Karpas-422 (cell line): Measurements from ENCODE around the gene SUGCT. TPM values are rescaled to one million over a fixed set of nuclear protein-coding genes. Genes with fewer than 3 reads are reported as not detected.

Experiments
- DNase-seq: peaks from one replicate; pipeline ENCODE4 v3.0.0-alpha.2; 2015
- H2AFZ ChIP-seq: fragments of 200-600 bp; sonication (generic); 2 replicates; pipeline ENCODE4 v1.6.1; 2014; ENCODE audit warnings: antibody characterized with exemption, low read length, mixed read lengths
- H3K27ac ChIP-seq: fragments of 200-600 bp; sonication (generic); 2 replicates; pipeline ENCODE4 v1.5.1; 2014; ENCODE audit warnings: mild to moderate bottlenecking, low read length, moderate library complexity
- H3K27me3 ChIP-seq: fragments of 200-600 bp; sonication (generic); 2 replicates; pipeline ENCODE4 v1.6.1; 2014; ENCODE audit warnings: low read length, mixed read lengths
- H3K36me3 ChIP-seq: fragments of 200-600 bp; sonication (generic); 2 replicates; pipeline ENCODE4 v1.6.1; 2014; ENCODE audit warnings: low read length, mixed read lengths; ENCODE audit not compliant: insufficient read depth
- H3K4me1 ChIP-seq: fragments of 200-600 bp; sonication (generic); 2 replicates; pipeline ENCODE4 v1.6.1; 2014; ENCODE audit warnings: mild to moderate bottlenecking, low read length, mixed read lengths
- H3K4me2 ChIP-seq: fragments of 200-600 bp; sonication (generic); 2 replicates; pipeline ENCODE4 v1.6.1; 2014; ENCODE audit warnings: low read length, low read depth, mild to moderate bottlenecking; ENCODE audit not compliant: poor library complexity, severe bottlenecking
- H3K4me3 ChIP-seq: fragments of 200-600 bp; sonication (generic); 2 replicates; pipeline ENCODE4 v1.5.1; 2014; ENCODE audit warnings: mild to moderate bottlenecking, antibody characterized with exemption, low read length, mixed read lengths
- H3K79me2 ChIP-seq: fragments of 200-600 bp; sonication (generic); 2 replicates; pipeline ENCODE4 v1.6.1; 2014; ENCODE audit warnings: mild to moderate bottlenecking, low read length, mixed read lengths
- H3K9ac ChIP-seq: fragments of 200-600 bp; sonication (generic); 2 replicates; pipeline ENCODE4 v1.6.0; 2014; ENCODE audit warnings: low read length
- H3K9me2 ChIP-seq: fragments of 200-600 bp; sonication (generic), shearing (Covaris generic); replicated peaks from 2 replicates; pipeline ENCODE4 v1.6.0; 2014; ENCODE audit warnings: mild to moderate bottlenecking, low read length, moderate library complexity; ENCODE audit not compliant: insufficient read depth
- H3K9me3 ChIP-seq: fragments of 300-700, 200-600 bp; sonication (generic); 2 replicates; pipeline ENCODE4 v1.6.1; 2014; ENCODE audit warnings: low read length, mixed read lengths
- H4K20me1 ChIP-seq: fragments of 200-600 bp; sonication (generic); 2 replicates; pipeline ENCODE4 v1.6.1; 2014; ENCODE audit warnings: mild to moderate bottlenecking, antibody characterized with exemption, low read length, low read depth; ENCODE audit not compliant: insufficient read depth
- small RNA-seq: library from RNA; depleted of rRNA; stranded (forward); fragments of <200 nt; gene quantifications from one replicate; pipeline ENCODE3, GENCODE V24; 2014
- total RNA-seq: library from RNA; depleted of rRNA; stranded (reverse); fragments of >200 nt; shearing (Covaris generic); gene quantifications from 2 replicates; pipeline ENCODE4 v1.2.3, GENCODE V29; 2014; ENCODE audit warnings: low replicate concordance; rRNA removed

SUGCT gene
- total RNA-seq, 1 experiment from 2014 or later = 0.48 TPM

- no peaks in the 10 kb centered on the region for H3K36me3 ChIP-seq
- H3K4me1 ChIP-seq = no peaks in the 10 kb centered on the region
- DNase-seq = no peak
- H3K9me3 ChIP-seq = no peaks in the 10 kb centered on the region
- no peaks in the 10 kb centered on the region for H3K79me2 ChIP-seq
- H3K27ac ChIP-seq = no peak overlapping the region
- H3K4me3 ChIP-seq = no peak overlapping the region
- H3K9me2 ChIP-seq = no peaks in the 10 kb centered on the region
- no peaks in the 10 kb centered on the region for H4K20me1 ChIP-seq
- H3K4me2 ChIP-seq = no peak overlapping the region
- H2AFZ ChIP-seq = no peak overlapping the region
- no peak overlapping the region for H3K9ac ChIP-seq
- no peaks in the 10 kb centered on the region for H3K27me3 ChIP-seq
Measured at GRCh38 chr7:40907286-40907685, 772.5 kb downstream of the SUGCT start.

- H3K9me3 ChIP-seq = no peaks in the 10 kb centered on the region
- H3K27me3 ChIP-seq = no peaks in the 10 kb centered on the region
- no peak overlapping the region for H3K27ac ChIP-seq
- H3K4me2 ChIP-seq = no peak overlapping the region
- no peak overlapping the region for H2AFZ ChIP-seq
- H3K9ac ChIP-seq = no peak overlapping the region
- no peak for DNase-seq
- no peaks in the 10 kb centered on the region for H3K9me2 ChIP-seq
- no peaks in the 10 kb centered on the region for H3K36me3 ChIP-seq
- no peak overlapping the region for H3K4me3 ChIP-seq
- no peaks in the 10 kb centered on the region for H3K4me1 ChIP-seq
- no peaks in the 10 kb centered on the region for H3K79me2 ChIP-seq
- no peaks in the 10 kb centered on the region for H4K20me1 ChIP-seq
Measured at GRCh38 chr7:40909346-40909980, 774.7 kb downstream of the SUGCT start.

Small RNA genes lying within 50 kb of the gene (small RNA-seq; reads per million reads assigned to genes)
- gene AC006023.1 (not detected), gene AC006023.2 (not detected)

Other genes with a start within 250 kb of the SUGCT start
- gene CDK13, start 184.7 kb upstream of the SUGCT start, total RNA-seq = 64.6 and 81.1 TPM in 2 replicates
- 30.7 and 56.3 TPM in 2 replicates for gene MPLKIP, start 383 bp upstream of the SUGCT start, total RNA-seq